Measurements from ENCODE around the gene HDAC11. TPM values are rescaled to one million over a fixed set of nuclear protein-coding genes. Genes with fewer than 3 reads are reported as not detected.

The HDAC11 gene
- total RNA-seq, 4 donors from 2014 or later = 20.6 to 28.3 (median 22.8) TPM

DNA sequence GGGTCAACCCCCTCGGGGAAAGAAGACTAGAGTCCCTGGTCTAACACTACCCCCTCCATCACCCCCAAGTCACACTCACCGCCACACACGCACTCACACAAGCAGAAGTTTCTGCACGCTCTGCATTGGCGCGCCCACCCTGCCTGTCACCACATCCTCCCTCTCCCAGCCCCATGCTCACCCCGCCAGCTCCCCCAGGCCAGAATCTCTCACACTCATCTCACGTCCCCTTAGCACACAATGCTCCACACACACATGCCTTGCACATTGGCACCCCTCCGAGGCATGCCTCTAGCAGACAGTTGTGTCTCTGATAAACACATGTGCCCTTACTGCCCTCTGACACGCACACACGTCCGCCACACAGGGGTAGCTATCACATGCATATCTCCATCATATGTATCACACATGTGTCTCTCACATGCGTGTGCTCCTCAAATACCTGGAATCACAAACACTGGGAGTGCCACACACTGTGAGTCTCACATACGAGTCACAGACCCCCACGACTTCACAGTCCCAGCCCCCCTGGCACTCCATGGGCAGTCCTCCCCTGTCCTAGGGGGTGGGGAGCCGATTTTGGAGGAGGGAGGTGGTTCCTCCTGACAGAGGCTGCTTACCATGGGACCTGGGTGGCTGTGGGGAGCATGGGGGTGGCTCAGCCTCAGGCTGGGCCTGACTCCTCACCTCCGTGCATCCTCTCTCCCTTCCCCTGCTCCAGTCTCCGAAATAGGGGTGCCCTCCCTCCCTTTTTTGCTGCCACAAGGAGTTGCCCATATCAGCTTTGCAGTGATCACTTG, 69.7 kb downstream of the HDAC11 start:
- intact Hi-C loops (cut with DNase I; ENCODE audit: low total_unique reads) = no loop called here
- 52 to 71% methylated on average over 18 of the region's 18 CpGs for WGBS, 2 donors
- TF ChIP-seq POLR2A (IDR thresholded peaks at IDR 0.05) = no peak
- TF ChIP-seq, protein P1, sequence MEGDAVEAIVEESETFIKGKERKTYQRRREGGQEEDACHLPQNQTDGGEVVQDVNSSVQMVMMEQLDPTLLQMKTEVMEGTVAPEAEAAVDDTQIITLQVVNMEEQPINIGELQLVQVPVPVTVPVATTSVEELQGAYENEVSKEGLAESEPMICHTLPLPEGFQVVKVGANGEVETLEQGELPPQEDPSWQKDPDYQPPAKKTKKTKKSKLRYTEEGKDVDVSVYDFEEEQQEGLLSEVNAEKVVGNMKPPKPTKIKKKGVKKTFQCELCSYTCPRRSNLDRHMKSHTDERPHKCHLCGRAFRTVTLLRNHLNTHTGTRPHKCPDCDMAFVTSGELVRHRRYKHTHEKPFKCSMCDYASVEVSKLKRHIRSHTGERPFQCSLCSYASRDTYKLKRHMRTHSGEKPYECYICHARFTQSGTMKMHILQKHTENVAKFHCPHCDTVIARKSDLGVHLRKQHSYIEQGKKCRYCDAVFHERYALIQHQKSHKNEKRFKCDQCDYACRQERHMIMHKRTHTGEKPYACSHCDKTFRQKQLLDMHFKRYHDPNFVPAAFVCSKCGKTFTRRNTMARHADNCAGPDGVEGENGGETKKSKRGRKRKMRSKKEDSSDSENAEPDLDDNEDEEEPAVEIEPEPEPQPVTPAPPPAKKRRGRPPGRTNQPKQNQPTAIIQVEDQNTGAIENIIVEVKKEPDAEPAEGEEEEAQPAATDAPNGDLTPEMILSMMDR (IDR thresholded peaks at IDR 0.05) = no peak
- peak overlapping the region; percentile 20 for H3K4me3 ChIP-seq (ENCODE audit: low read depth, poor library complexity, severe bottlenecking)
- no peak for DNase-seq (ENCODE audit: low spot score in 2 of 2)

- intact Hi-C loops (cut with DNase I; ENCODE audit: low total_unique reads) = no loop called here
- no peak for DNase-seq (ENCODE audit: low spot score in 2 of 2)
- TF ChIP-seq, protein P1 (IDR thresholded peaks at IDR 0.05) = no peak
- TF ChIP-seq POLR2A (IDR thresholded peaks at IDR 0.05) = no peak
- 38 to 46% methylated on average over 2 of the region's 2 CpGs for WGBS, 2 donors
- H3K4me3 ChIP-seq (ENCODE audit: low read depth, poor library complexity, severe bottlenecking) = no peak overlapping the region
Observed at GRCh38 chr3:13550423-13550690, 70.3 kb downstream of the HDAC11 start.

DNA sequence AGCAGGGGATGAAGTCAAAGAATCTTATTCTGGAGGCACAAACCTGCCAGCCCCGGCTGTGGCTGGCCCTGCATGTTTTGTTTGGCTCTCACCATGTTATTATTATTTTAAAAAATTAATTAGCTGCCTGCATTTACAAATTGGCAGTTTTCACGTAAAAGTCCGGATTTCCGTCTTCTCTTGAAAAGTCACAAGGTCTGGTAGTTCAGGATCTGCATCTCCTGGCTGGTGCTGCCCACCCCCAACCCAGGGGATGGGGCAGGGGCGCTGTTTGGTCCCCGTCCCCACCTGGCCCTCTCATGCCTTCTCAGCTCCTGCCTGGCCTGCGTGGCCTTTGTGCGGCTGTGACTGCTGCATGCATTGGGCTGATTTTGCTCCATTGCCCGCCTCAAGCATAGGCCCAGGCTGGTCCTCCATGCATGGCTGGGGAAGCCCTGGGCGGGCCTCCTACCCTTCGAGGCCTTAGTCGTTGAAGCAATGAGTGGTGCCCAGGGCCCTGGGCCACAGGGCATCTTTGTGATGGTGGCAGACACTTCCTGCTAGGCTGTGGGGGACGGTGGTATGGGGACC, 70.8 kb downstream of the HDAC11 start:
- DNase-seq (ENCODE audit: low spot score in 2 of 2) = no peak
- H3K4me3 ChIP-seq (ENCODE audit: low read depth, poor library complexity, severe bottlenecking) = no peak overlapping the region
- intact Hi-C loops (cut with DNase I; ENCODE audit: low total_unique reads) = no loop called here
- TF ChIP-seq POLR2A (IDR thresholded peaks at IDR 0.05) = no peak
- TF ChIP-seq, protein P1 (IDR thresholded peaks at IDR 0.05) = no peak
- 55 to 57% methylated on average over 13 of the region's 13 CpGs for WGBS, 2 donors

DNA sequence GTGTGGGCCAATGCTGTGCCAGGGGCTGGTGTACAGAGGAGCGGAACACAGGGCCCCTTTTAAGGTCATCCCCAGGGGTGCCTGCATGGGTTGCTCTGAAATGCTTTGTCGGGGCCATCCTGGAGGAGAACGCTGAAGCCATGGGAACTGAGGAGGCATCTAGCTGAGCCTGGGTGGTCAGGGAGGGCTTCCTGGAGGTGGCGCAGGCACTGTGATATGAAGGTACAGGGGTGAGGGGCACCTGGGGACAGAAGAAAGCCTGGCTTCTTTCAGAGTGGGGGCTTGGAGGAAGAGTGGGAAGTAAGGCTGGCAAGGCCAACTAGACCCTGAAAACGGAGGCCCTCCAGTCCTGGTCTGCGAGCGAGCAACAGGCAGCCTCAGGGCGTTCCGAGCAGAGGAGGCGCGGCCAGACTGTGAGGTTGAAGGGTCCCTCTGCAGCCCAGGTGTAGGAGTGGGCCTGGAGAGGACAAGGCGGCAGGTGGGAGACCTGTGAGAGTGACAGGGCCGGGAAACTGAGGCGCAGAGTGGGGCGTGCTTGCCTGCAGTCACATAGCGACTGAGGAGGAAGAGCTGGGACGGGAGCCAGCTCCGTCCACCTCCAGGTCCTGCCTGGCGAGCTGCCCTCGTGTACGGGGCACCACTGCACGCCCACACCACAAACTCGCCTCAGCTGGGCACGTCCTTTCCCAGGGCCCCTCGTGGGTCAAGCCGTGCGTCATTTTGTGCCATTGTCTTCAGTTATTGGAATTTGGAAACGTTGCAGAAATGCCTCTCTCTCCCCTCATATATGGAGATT, 72.9 kb downstream of the HDAC11 start:
- H3K4me3 ChIP-seq (ENCODE audit: low read depth, poor library complexity, severe bottlenecking) = no peak overlapping the region
- intact Hi-C loops (cut with DNase I; ENCODE audit: low total_unique reads) = no loop called here
- no peak for DNase-seq (ENCODE audit: low spot score in 2 of 2)
- TF ChIP-seq, protein P1 (IDR thresholded peaks at IDR 0.05) = no peak
- TF ChIP-seq POLR2A (IDR thresholded peaks at IDR 0.05) = no peak
- WGBS, 2 donors = 59 to 63% methylated on average over 28 of the region's 28 CpGs

DNA sequence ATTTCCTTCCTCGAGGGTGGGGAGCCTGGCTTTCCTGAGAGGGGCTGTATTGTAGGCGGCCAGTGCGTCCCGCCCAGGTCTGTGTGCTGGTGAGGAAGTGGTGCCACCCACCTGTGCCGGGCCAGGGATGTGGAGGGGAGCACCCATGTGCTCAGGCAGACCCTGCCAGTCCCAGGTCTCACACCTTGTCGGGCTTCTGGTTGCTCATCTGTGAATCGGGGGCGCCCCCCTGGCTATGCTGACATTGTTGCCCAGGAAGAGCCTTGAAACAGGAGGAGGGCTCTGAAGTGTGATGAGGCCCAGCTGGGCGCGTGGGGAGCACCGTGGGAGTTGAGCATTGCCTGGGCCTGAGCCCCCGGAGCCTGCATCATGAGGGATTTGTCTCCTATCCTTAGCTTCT, 73.6 kb downstream of the HDAC11 start:
- DNase-seq (ENCODE audit: low spot score in 2 of 2) = no peak
- no peak overlapping the region for H3K4me3 ChIP-seq (ENCODE audit: low read depth, poor library complexity, severe bottlenecking)
- WGBS, 2 donors = 64 to 68% methylated on average over 9 to 12 of the region's 12 CpGs
- TF ChIP-seq POLR2A (IDR thresholded peaks at IDR 0.05) = no peak
- TF ChIP-seq, protein P1 (IDR thresholded peaks at IDR 0.05) = no peak
- intact Hi-C loops (cut with DNase I; ENCODE audit: low total_unique reads) = no loop called here
